Esophagus squamous epithelium (tissue), 4 donors: ENCODE results near the gene MLPH.

Experiments used
- CTCF ChIP-seq, 6 experiments: fragments of 450-650 bp in 4 of 6; fragments of 200-600 bp in 2 of 6; sonication (generic) in 2 of 6; IDR thresholded peaks; one replicate each; pipeline ENCODE4 v1.5.1; 2016 to 2019; ENCODE audit warnings: antibody characterized with exemption in 6 of 6, mild to moderate bottlenecking in 4 of 6, moderate library complexity in 4 of 6
- POLR2A ChIP-seq, 4 donors: fragments of 450-650 bp; IDR thresholded peaks; one replicate each; pipeline ENCODE4 v1.6.1; 2017; ENCODE audit warnings: antibody characterized with exemption in 4 of 4, mild to moderate bottlenecking in 4 of 4, moderate library complexity in 3 of 4

DNA sequence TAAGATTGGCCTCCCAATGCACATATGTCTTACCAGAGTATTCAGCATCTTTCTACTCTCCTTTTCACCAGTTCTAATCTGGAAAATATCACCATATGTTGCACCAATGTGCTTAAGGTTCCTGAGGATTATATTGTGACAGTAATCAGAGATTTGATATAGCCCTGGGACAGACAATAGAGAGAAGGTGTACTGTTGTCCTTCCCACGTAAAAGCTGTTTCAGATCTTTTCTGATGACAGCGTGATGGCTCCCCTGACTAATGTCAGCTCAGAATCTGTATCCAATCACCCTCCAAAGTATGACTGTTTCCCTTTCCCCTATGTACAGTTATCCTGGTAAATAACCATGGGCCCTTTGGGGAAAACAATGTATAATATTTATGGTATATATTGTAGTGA lies 9.0 kb upstream of the MLPH start:
- no peak for TF ChIP-seq CTCF (IDR thresholded peaks at IDR 0.05)
- no peak for TF ChIP-seq POLR2A (IDR thresholded peaks at IDR 0.05)
